MCF 10A (cell line): ENCODE data around the gene LEMD2. TPM values are rescaled to one million over a fixed set of nuclear protein-coding genes. Genes with fewer than 3 reads are reported as not detected.
A peak's percentile ranks its signal among the peaks of the same experiment; 100 is the strongest.

ENCODE experiments used
- BruUV-seq: library from RNA; stranded (reverse); fragments of 400-500 nt; replicated peaks from 2 replicates; lab custom pipeline; 2021; lab: Mats Ljungman, UMichigan
- CTCF ChIA-PET: fragments of 300-600 bp; sonication (Branson Sonifier 250); formaldehyde crosslinking; extraction: SDS; loops from one replicate; lab custom pipeline; 2021; ENCODE audit warnings: antibody characterized with exemption, inconsistent platforms; lab: Yijun Ruan, JAX
- POLR2A ChIA-PET: fragments of 300-600, 350-650 bp; sonication (Branson Sonifier 250); formaldehyde crosslinking; extraction: SDS; loops from one replicate; lab custom pipeline; 2020; ENCODE audit warnings: antibody characterized with exemption, inconsistent platforms; lab: Yijun Ruan, JAX
- DNase-seq: peaks from one replicate; pipeline ENCODE4 v3.0.0-alpha.2; 2018; ENCODE audit not compliant: unreplicated experiment
- H3K27ac Mint-ChIP-seq: one replicate; pipeline ENCODE4 v1.8.0; 2022; ENCODE audit warnings: mild to moderate bottlenecking, low read depth, mixed read lengths; ENCODE audit not compliant: unreplicated experiment
- H3K27me3 Mint-ChIP-seq: one replicate; pipeline ENCODE4 v1.8.0; 2022; ENCODE audit warnings: mixed read lengths; ENCODE audit not compliant: insufficient read depth, unreplicated experiment
- H3K36me3 Mint-ChIP-seq: one replicate; pipeline ENCODE4 v1.8.0; 2022; ENCODE audit warnings: mild to moderate bottlenecking, moderate library complexity, mixed read lengths; ENCODE audit not compliant: insufficient read depth, unreplicated experiment
- H3K4me1 Mint-ChIP-seq: one replicate; pipeline ENCODE4 v1.8.0; 2022; ENCODE audit warnings: mixed read lengths; ENCODE audit not compliant: insufficient read depth, unreplicated experiment
- H3K4me3 Mint-ChIP-seq: one replicate; pipeline ENCODE4 v1.8.0; 2022; ENCODE audit warnings: mild to moderate bottlenecking, moderate library complexity, mixed read lengths; ENCODE audit not compliant: unreplicated experiment
- H3K9me3 Mint-ChIP-seq: one replicate; pipeline ENCODE4 v1.8.0; 2022; ENCODE audit warnings: mixed read lengths; ENCODE audit not compliant: unreplicated experiment
- intact Hi-C: fragments of 100-400 bp; cut with micrococcal nuclease; formaldehyde crosslinking; loops from 2 replicates; pipeline ENCODE4 v1.14.1; 2022
- total RNA-seq: library from RNA; stranded (reverse); gene quantifications from 2 replicates; pipeline ENCODE4 v1.2.3, GENCODE V29; 2022
- TF ChIP-seq, protein P1 (sequence below): fragments of 200-600 bp; IDR thresholded peaks from one replicate; pipeline ENCODE4 v1.8.0; 2022; ENCODE audit warnings: antibody characterized with exemption, mild to moderate bottlenecking; ENCODE audit not compliant: unreplicated experiment

Gene LEMD2
- total RNA-seq, 1 experiment from 2014 or later, result 70.5 TPM

DNA sequence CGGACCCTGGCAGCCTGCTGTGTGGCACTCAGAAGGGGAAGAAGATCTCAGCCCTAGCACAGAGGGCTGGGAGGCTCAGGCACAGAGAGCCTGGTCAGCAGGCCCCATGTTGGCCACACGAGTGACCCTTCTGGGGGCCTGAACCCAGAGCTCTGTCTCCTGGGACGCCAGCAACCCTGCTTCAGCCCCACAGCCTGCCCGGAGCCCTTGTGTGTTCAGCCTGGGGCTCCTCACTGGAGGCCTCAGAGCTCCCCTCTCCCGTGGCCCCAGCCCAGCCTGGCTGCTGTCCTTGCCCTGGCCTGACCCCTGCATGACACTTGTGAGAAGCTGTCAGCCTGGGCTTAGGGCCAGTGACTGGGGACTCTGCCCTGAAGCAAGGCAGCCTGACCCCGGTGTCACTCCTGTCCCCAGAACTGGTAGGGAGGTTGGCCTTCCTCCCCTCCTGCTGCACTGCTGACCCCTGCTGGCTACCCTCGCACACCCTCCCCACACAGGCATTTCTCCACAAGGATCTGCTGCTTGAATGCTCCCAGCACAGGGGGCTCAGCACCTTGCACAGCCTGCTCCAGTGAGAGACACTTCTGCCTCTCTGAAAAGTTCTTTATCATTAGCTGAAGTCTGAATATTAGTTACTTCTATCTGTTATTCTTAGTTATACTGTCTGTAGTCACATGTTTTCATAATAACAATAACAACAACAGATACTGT is 26.9 kb downstream of the LEMD2 start:
- DNase-seq, result peak; percentile 75
- Mint-ChIP-seq H3K4me3 (no peak overlapping the region), H3K4me1 (peaks cover 15% of the 10 kb centered on the region), H3K36me3 (no peaks in the 10 kb centered on the region), H3K27me3 (no peaks in the 10 kb centered on the region), H3K9me3 (no peaks in the 10 kb centered on the region), H3K27ac (no peak overlapping the region)
- CTCF ChIA-PET, result interaction anchor here (0.5 to 13.5 kb wide), 28 partner anchors 8 to 775 kb away, joined by 3 to 228 read pairs (median 4); partner anchors contain the start of genes IP6K3 and UQCC2
- BruUV-seq, result no TSS peak
- TF ChIP-seq, protein P1, sequence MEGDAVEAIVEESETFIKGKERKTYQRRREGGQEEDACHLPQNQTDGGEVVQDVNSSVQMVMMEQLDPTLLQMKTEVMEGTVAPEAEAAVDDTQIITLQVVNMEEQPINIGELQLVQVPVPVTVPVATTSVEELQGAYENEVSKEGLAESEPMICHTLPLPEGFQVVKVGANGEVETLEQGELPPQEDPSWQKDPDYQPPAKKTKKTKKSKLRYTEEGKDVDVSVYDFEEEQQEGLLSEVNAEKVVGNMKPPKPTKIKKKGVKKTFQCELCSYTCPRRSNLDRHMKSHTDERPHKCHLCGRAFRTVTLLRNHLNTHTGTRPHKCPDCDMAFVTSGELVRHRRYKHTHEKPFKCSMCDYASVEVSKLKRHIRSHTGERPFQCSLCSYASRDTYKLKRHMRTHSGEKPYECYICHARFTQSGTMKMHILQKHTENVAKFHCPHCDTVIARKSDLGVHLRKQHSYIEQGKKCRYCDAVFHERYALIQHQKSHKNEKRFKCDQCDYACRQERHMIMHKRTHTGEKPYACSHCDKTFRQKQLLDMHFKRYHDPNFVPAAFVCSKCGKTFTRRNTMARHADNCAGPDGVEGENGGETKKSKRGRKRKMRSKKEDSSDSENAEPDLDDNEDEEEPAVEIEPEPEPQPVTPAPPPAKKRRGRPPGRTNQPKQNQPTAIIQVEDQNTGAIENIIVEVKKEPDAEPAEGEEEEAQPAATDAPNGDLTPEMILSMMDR, result peak; percentile 80
- POLR2A ChIA-PET, result interaction anchor here (0.6 to 2.6 kb wide), 5 partner anchors 10 to 308 kb away, joined by 3 to 13 read pairs (median 10); partner anchors contain the start of genes IP6K3 and UQCC2
- intact Hi-C loops, result loop anchor here (1.0 to 2.0 kb wide), 4 partner anchors 17 to 177 kb away; partner anchors contain the start of gene UQCC2

- Mint-ChIP-seq H3K4me3 (no peak overlapping the region), H3K27ac (no peak overlapping the region), H3K36me3 (no peaks in the 10 kb centered on the region), H3K9me3 (no peaks in the 10 kb centered on the region), H3K27me3 (no peaks in the 10 kb centered on the region), H3K4me1 (peaks cover 17% of the 10 kb centered on the region)
- intact Hi-C loops, result no loop called here
- no TSS peak for BruUV-seq
- no peak for DNase-seq
- ChIA-PET CTCF (interaction anchor here (0.5 to 13.5 kb wide), 21 partner anchors 8 to 342 kb away, joined by 3 to 228 read pairs (median 4); partner anchors contain the start of genes IP6K3 and UQCC2), POLR2A (interaction anchor here (0.6 to 2.6 kb wide), 6 partner anchors 10 to 308 kb away, joined by 3 to 13 read pairs (median 8); partner anchors contain the start of genes IP6K3 and UQCC2)
- TF ChIP-seq, protein P1, result no peak
Measured at GRCh38 chr6:33761581-33761921, 27.4 kb downstream of the LEMD2 start.

- Mint-ChIP-seq H3K27me3 (no peaks in the 10 kb centered on the region), H3K4me3 (no peak overlapping the region), H3K27ac (no peak overlapping the region), H3K36me3 (no peaks in the 10 kb centered on the region), H3K9me3 (no peaks in the 10 kb centered on the region), H3K4me1 (peaks cover 17% of the 10 kb centered on the region)
- POLR2A ChIA-PET, result interaction anchor here (0.6 to 2.6 kb wide), 4 partner anchors 9 to 752 kb away, joined by 3 to 13 read pairs (median 3); no protein-coding TSS in a partner anchor
- intact Hi-C loops, result no loop called here
- CTCF ChIA-PET, result interaction anchor here (0.6 to 13.5 kb wide), 12 partner anchors 9 to 619 kb away, joined by 3 to 228 read pairs (median 4); partner anchors contain the start of genes IP6K3 and UQCC2
- TF ChIP-seq, protein P1, result no peak
- DNase-seq, result no peak
- no TSS peak for BruUV-seq
Measured at GRCh38 chr6:33759887-33760629, 28.9 kb downstream of the LEMD2 start.
